Keratinocyte (primary cell): ENCODE results near the gene HAVCR2. TPM values are rescaled to one million over a fixed set of nuclear protein-coding genes. Genes with fewer than 3 reads are reported as not detected.
"Not testable (repeated sequence)": the region's sequence is repeated elsewhere in the genome, so short reads cannot be mapped to it uniquely, and the experiment has no call there.

Experiments
- DNase-seq: peaks from one replicate; pipeline ENCODE4 v3.0.0-alpha.2; 2011; ENCODE audit warnings: low read depth, missing footprints, low spot score
- FAIRE-seq: peaks from 2 replicates; lab custom pipeline; 2011; peaks lifted over from hg19 to GRCh38; lab: Jason Lieb, UNC
- H2AFZ ChIP-seq: 2 replicates; pipeline ENCODE4 v1.6.0; 2012; ENCODE audit warnings: low read length, control low read depth, inconsistent platforms; ENCODE audit not compliant: control insufficient read depth
- H3K27ac ChIP-seq: 2 replicates; pipeline ENCODE4 v1.5.1; 2011; ENCODE audit warnings: low read length; ENCODE audit not compliant: control insufficient read depth, insufficient read depth
- H3K27me3 ChIP-seq: 3 replicates; pipeline ENCODE4 v1.6.0; 2011; ENCODE audit warnings: low read length; ENCODE audit not compliant: control insufficient read depth, insufficient read depth; ENCODE audit errors: extremely low read depth
- H3K36me3 ChIP-seq, 2 experiments: 2 replicates in 1 of 2; 3 replicates in 1 of 2; pipeline ENCODE4 v1.5.1; 2011; ENCODE audit warnings: low read length in 2 of 2, mild to moderate bottlenecking in 1 of 2; ENCODE audit not compliant: control insufficient read depth in 2 of 2, insufficient read depth in 2 of 2; ENCODE audit errors: extremely low read depth in 1 of 2
- H3K4me1 ChIP-seq: 3 replicates; pipeline ENCODE4 v1.5.1; 2011; ENCODE audit warnings: low read length; ENCODE audit not compliant: control insufficient read depth, insufficient read depth; ENCODE audit errors: extremely low read depth
- H3K4me2 ChIP-seq: 3 replicates; pipeline ENCODE4 v1.6.0; 2011; ENCODE audit warnings: low read depth, low read length; ENCODE audit not compliant: control insufficient read depth, insufficient read depth; ENCODE audit errors: extremely low read depth
- H3K4me3 ChIP-seq, 3 experiments: fragments of 200-600 bp in 1 of 3; sonication (generic) in 1 of 3; 2 replicates in 2 of 3; 3 replicates in 1 of 3; pipeline ENCODE4 v1.5.1; 2011 to 2016; ENCODE audit warnings: low read length in 3 of 3, mild to moderate bottlenecking in 3 of 3, control low read depth in 2 of 3, inconsistent platforms in 1 of 3, low read depth in 1 of 3, mixed read lengths in 1 of 3, mixed run types in 1 of 3, moderate library complexity in 1 of 3; ENCODE audit not compliant: control insufficient read depth in 2 of 3, insufficient read depth in 2 of 3; ENCODE audit errors: extremely low read depth in 1 of 3
- H3K79me2 ChIP-seq: 2 replicates; pipeline ENCODE4 v1.6.0; 2012; ENCODE audit warnings: low read length; ENCODE audit not compliant: control insufficient read depth, insufficient read depth
- H3K9ac ChIP-seq: 3 replicates; pipeline ENCODE4 v1.6.0; 2011; ENCODE audit warnings: low read length; ENCODE audit not compliant: control insufficient read depth, insufficient read depth; ENCODE audit errors: extremely low read depth
- H3K9me1 ChIP-seq: 3 replicates; pipeline ENCODE4 v1.6.0; 2011; ENCODE audit warnings: low read length; ENCODE audit not compliant: control insufficient read depth, insufficient read depth; ENCODE audit errors: extremely low read depth
- H3K9me3 ChIP-seq: 2 replicates; pipeline ENCODE4 v1.5.1; 2012; ENCODE audit warnings: low read depth, low read length; ENCODE audit not compliant: control insufficient read depth
- H4K20me1 ChIP-seq: 3 replicates; pipeline ENCODE4 v1.6.0; 2011; ENCODE audit warnings: low read length; ENCODE audit not compliant: control insufficient read depth, insufficient read depth; ENCODE audit errors: extremely low read depth
- CTCF ChIP-seq, 3 experiments: IDR thresholded peaks in 1 of 3; conservative IDR thresholded peaks in 1 of 3; optimal IDR thresholded peaks in 1 of 3; 2 replicates in 2 of 3; 3 replicates in 1 of 3; pipeline versions ENCODE3 to v1.5.1; 2011; ENCODE audit warnings: low read length in 3 of 3, mild to moderate bottlenecking in 3 of 3, moderate library complexity in 2 of 3, control low read depth in 1 of 3, inconsistent platforms in 1 of 3; ENCODE audit not compliant: insufficient read depth in 2 of 3; ENCODE audit errors: extremely low read depth in 1 of 3
- EZH2 ChIP-seq: IDR thresholded peaks from one replicate; pipeline ENCODE4 v1.6.1; 2012; ENCODE audit warnings: inconsistent platforms, mild to moderate bottlenecking, low read length, moderate library complexity
- dilution Hi-C: fragments of 300-500 bp; cut with MboI; formaldehyde crosslinking; loops from one replicate; pipeline ENCODE4 v1.7.0; 2020; ENCODE audit warnings: low sequenced_read_pairs; ENCODE audit not compliant: extremely low pct_ligation_motif_present
- polyA plus RNA-seq, 5 experiments: library from polyadenylated mRNA; depleted of rRNA in 3 of 5; stranded (reverse) in 3 of 5; stranded (forward) in 1 of 5; unstranded in 1 of 5; fragments of >200 nt; gene quantifications; 1 replicate in 1 of 5; 2 replicates in 3 of 5; 3 replicates in 1 of 5; pipeline versions ENCODE4 v1.2.1 to v1.2.3, GENCODE V29; 2011 to 2012; ENCODE audit warnings: missing spikeins in 2 of 5, low read depth in 1 of 5, low replicate concordance in 1 of 5

HAVCR2 gene
- polyA plus RNA-seq, 1 donor (not counting 4 experiments of a cell fraction or from before 2014, with no cell fraction given): 0.03 TPM

GRCh38 chr5:157049605-157050004 lies 59.2 kb downstream of the HAVCR2 start:
- TF ChIP-seq CTCF (optimal IDR thresholded peaks at IDR 0.05 in 1 of 3, IDR thresholded peaks at IDR 0.05 in 1 of 3, conservative IDR thresholded peaks at IDR 0.05 in 1 of 3; ENCODE audit: extremely low read depth in 1 of 3, insufficient read depth in 2 of 3, low read length in 3 of 3) (no peak), EZH2 (no peak)
- no peak overlapping the region for H3K9ac ChIP-seq
- H3K36me3 ChIP-seq: no peaks in the 10 kb centered on the region
- no peaks in the 10 kb centered on the region for H3K9me3 ChIP-seq
- no peak overlapping the region for H3K4me3 ChIP-seq
- no peaks in the 10 kb centered on the region for H3K79me2 ChIP-seq
- no peaks in the 10 kb centered on the region for H3K9me1 ChIP-seq
- H3K27me3 ChIP-seq: no peaks in the 10 kb centered on the region
- H2AFZ ChIP-seq: no peak overlapping the region
- no peaks in the 10 kb centered on the region for H3K4me1 ChIP-seq
- no peak for DNase-seq
- no peak for FAIRE-seq
- dilution Hi-C loops: no loop called here
- no peak overlapping the region for H3K27ac ChIP-seq
- H3K4me2 ChIP-seq: no peak overlapping the region
- H4K20me1 ChIP-seq: no peaks in the 10 kb centered on the region

- H3K79me2 ChIP-seq: no peaks in the 10 kb centered on the region
- H3K9me3 ChIP-seq: no peaks in the 10 kb centered on the region
- H3K27ac ChIP-seq: no peak overlapping the region
- no peak for TF ChIP-seq CTCF (optimal IDR thresholded peaks at IDR 0.05 in 1 of 3, IDR thresholded peaks at IDR 0.05 in 1 of 3, conservative IDR thresholded peaks at IDR 0.05 in 1 of 3; ENCODE audit: extremely low read depth in 1 of 3, insufficient read depth in 2 of 3, low read length in 3 of 3)
- TF ChIP-seq EZH2: no peak
- H2AFZ ChIP-seq: no peak overlapping the region
- H3K36me3 ChIP-seq: no peaks in the 10 kb centered on the region
- H4K20me1 ChIP-seq: no peaks in the 10 kb centered on the region
- FAIRE-seq (no peak), DNase-seq (no peak)
- H3K9me1 ChIP-seq: no peaks in the 10 kb centered on the region
- no peak overlapping the region for H3K4me2 ChIP-seq
- no peak overlapping the region for H3K4me3 ChIP-seq
- dilution Hi-C loops: no loop called here
- no peaks in the 10 kb centered on the region for H3K27me3 ChIP-seq
- H3K9ac ChIP-seq: no peak overlapping the region
- no peaks in the 10 kb centered on the region for H3K4me1 ChIP-seq
These were observed 60.9 kb downstream of the HAVCR2 start for GRCh38 chr5:157047898-157048297.

- H4K20me1 ChIP-seq, H3K36me3 ChIP-seq, H3K4me3 ChIP-seq, H3K9me3 ChIP-seq, H3K27me3 ChIP-seq, H2AFZ ChIP-seq, H3K9me1 ChIP-seq, DNase-seq, H3K27ac ChIP-seq, H3K4me2 ChIP-seq, H3K79me2 ChIP-seq, FAIRE-seq, H3K4me1 ChIP-seq, dilution Hi-C loops, H3K9ac ChIP-seq: not testable (repeated sequence)
These were observed 61.8 kb downstream of the HAVCR2 start for GRCh38 chr5:157047016-157047415.
